Measurements from ENCODE around the gene FBXO15. TPM values are rescaled to one million over a fixed set of nuclear protein-coding genes. Genes with fewer than 3 reads are reported as not detected.

Gene FBXO15
- polyA plus RNA-seq, 4 donors, result 2.8 to 7.1 (median 5.4) TPM

- DNase-seq (ENCODE audit: low read depth in 4 of 4, low spot score in 3 of 4), result no peak
Observed at GRCh38 chr18:74154716-74155115, 7.1 kb upstream of the FBXO15 start.

GRCh38 chr18:74153793-74154192 is 6.2 kb upstream of the FBXO15 start:
- DNase-seq (ENCODE audit: low read depth in 4 of 4, low spot score in 3 of 4), result no peak

GRCh38 chr18:74153377-74153776 is 5.7 kb upstream of the FBXO15 start:
- no peak for DNase-seq (ENCODE audit: low read depth in 4 of 4, low spot score in 3 of 4)

- DNase-seq (ENCODE audit: low read depth in 4 of 4, low spot score in 3 of 4), result no peak
Observed at GRCh38 chr18:74152857-74153256, 5.2 kb upstream of the FBXO15 start.

GRCh38 chr18:74152270-74152669 is 4.6 kb upstream of the FBXO15 start:
- no peak for DNase-seq (ENCODE audit: low read depth in 4 of 4, low spot score in 3 of 4)

- no peak for DNase-seq (ENCODE audit: low read depth in 4 of 4, low spot score in 3 of 4)
Observed at GRCh38 chr18:74149878-74150277, 2.2 kb upstream of the FBXO15 start.

- DNase-seq (ENCODE audit: low read depth in 4 of 4, low spot score in 3 of 4), result no peak
Observed at GRCh38 chr18:74148543-74149070, 973 bp upstream of the FBXO15 start.

GRCh38 chr18:74147491-74147778 is 199 bp downstream of the FBXO15 start:
- DNase-seq (ENCODE audit: low read depth in 4 of 4, low spot score in 3 of 4), result no peak

GRCh38 chr18:74146756-74147155 is 878 bp downstream of the FBXO15 start:
- DNase-seq (ENCODE audit: low read depth in 4 of 4, low spot score in 3 of 4), result no peak

GRCh38 chr18:74142252-74142651 is 5.4 kb downstream of the FBXO15 start:
- DNase-seq (ENCODE audit: low read depth in 4 of 4, low spot score in 3 of 4), result no peak

GRCh38 chr18:74141667-74142066 is 6.0 kb downstream of the FBXO15 start:
- DNase-seq (ENCODE audit: low read depth in 4 of 4, low spot score in 3 of 4), result no peak

GRCh38 chr18:74140582-74140981 is 7.1 kb downstream of the FBXO15 start:
- no peak for DNase-seq (ENCODE audit: low read depth in 4 of 4, low spot score in 3 of 4)

GRCh38 chr18:74139888-74140287 is 7.7 kb downstream of the FBXO15 start:
- DNase-seq (ENCODE audit: low read depth in 4 of 4, low spot score in 3 of 4), result no peak

GRCh38 chr18:74139411-74139810 is 8.2 kb downstream of the FBXO15 start:
- DNase-seq (ENCODE audit: low read depth in 4 of 4, low spot score in 3 of 4), result no peak

GRCh38 chr18:74137920-74138538 is 9.6 kb downstream of the FBXO15 start:
- DNase-seq (ENCODE audit: low read depth in 4 of 4, low spot score in 3 of 4), result no peak

GRCh38 chr18:74132201-74132600 is 15.4 kb downstream of the FBXO15 start:
- no peak for DNase-seq (ENCODE audit: low read depth in 4 of 4, low spot score in 3 of 4)

GRCh38 chr18:74131124-74131523 is 16.5 kb downstream of the FBXO15 start:
- DNase-seq (ENCODE audit: low read depth in 4 of 4, low spot score in 3 of 4), result no peak

GRCh38 chr18:74128159-74128558 is 19.5 kb downstream of the FBXO15 start:
- DNase-seq (ENCODE audit: low read depth in 4 of 4, low spot score in 3 of 4), result no peak

- no peak for DNase-seq (ENCODE audit: low read depth in 4 of 4, low spot score in 3 of 4)
Observed at GRCh38 chr18:74126684-74127655, 20.7 kb downstream of the FBXO15 start.

- DNase-seq (ENCODE audit: low read depth in 4 of 4, low spot score in 3 of 4), result no peak
Observed at GRCh38 chr18:74124642-74125041, 23.0 kb downstream of the FBXO15 start.

- DNase-seq (ENCODE audit: low read depth in 4 of 4, low spot score in 3 of 4), result no peak
Observed at GRCh38 chr18:74123200-74123599, 24.4 kb downstream of the FBXO15 start.

Data from right renal pelvis (tissue), 4 donors.